Lower leg skin (tissue), 3 donors: ENCODE results near the gene IGSF5.

ENCODE experiments used
- CTCF ChIP-seq, 3 donors: fragments of 450-650 bp; IDR thresholded peaks; one replicate each; pipeline ENCODE4 v1.5.1; 2016; ENCODE audit warnings: antibody characterized with exemption in 3 of 3, mild to moderate bottlenecking in 3 of 3, moderate library complexity in 2 of 3
- POLR2A ChIP-seq, 2 donors: fragments of 450-650 bp; IDR thresholded peaks; one replicate each; pipeline ENCODE4 v1.6.1; 2016 to 2017; ENCODE audit warnings: antibody characterized with exemption in 2 of 2, mild to moderate bottlenecking in 1 of 2, moderate library complexity in 1 of 2

GRCh38 chr21:39805983-39806382 is 61.0 kb downstream of the IGSF5 start:
- TF ChIP-seq CTCF (IDR thresholded peaks at IDR 0.05) (no peak), POLR2A (IDR thresholded peaks at IDR 0.05) (no peak)
